ENCODE data around the gene TXLNG. TPM values are rescaled to one million over a fixed set of nuclear protein-coding genes. Genes with fewer than 3 reads are reported as not detected.

TXLNG gene
- total RNA-seq, 4 donors from 2014 or later, result 7.0 to 10.8 (median 8.9) TPM

- WGBS, 2 donors, result 3 to 33% methylated on average over 7 of the region's 7 CpGs
- no peak overlapping the region for H3K4me3 ChIP-seq (ENCODE audit: low read depth, poor library complexity, severe bottlenecking)
- TF ChIP-seq, protein P1, sequence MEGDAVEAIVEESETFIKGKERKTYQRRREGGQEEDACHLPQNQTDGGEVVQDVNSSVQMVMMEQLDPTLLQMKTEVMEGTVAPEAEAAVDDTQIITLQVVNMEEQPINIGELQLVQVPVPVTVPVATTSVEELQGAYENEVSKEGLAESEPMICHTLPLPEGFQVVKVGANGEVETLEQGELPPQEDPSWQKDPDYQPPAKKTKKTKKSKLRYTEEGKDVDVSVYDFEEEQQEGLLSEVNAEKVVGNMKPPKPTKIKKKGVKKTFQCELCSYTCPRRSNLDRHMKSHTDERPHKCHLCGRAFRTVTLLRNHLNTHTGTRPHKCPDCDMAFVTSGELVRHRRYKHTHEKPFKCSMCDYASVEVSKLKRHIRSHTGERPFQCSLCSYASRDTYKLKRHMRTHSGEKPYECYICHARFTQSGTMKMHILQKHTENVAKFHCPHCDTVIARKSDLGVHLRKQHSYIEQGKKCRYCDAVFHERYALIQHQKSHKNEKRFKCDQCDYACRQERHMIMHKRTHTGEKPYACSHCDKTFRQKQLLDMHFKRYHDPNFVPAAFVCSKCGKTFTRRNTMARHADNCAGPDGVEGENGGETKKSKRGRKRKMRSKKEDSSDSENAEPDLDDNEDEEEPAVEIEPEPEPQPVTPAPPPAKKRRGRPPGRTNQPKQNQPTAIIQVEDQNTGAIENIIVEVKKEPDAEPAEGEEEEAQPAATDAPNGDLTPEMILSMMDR (IDR thresholded peaks at IDR 0.05), result no peak
- no peak for TF ChIP-seq POLR2A (IDR thresholded peaks at IDR 0.05)
- no peak for DNase-seq (ENCODE audit: low spot score in 2 of 2)
- intact Hi-C loops (cut with DNase I; ENCODE audit: low total_unique reads), result no loop called here
Measured at GRCh38 chrX:16868920-16869319, 82.7 kb downstream of the TXLNG start.

GRCh38 chrX:16869393-16870094 is 83.3 kb downstream of the TXLNG start:
- no peak for TF ChIP-seq POLR2A (IDR thresholded peaks at IDR 0.05)
- TF ChIP-seq, protein P1 (IDR thresholded peaks at IDR 0.05), result no peak
- WGBS, 2 donors, result 0 to 10% methylated on average over 8 to 79 of the region's 92 CpGs
- H3K4me3 ChIP-seq (ENCODE audit: low read depth, poor library complexity, severe bottlenecking), result peak overlapping the region; percentile 53
- intact Hi-C loops (cut with DNase I; ENCODE audit: low total_unique reads), result no loop called here
- DNase-seq (ENCODE audit: low spot score in 2 of 2), result peak in 1 of 2 donors; percentile 13

GRCh38 chrX:16870095-16870861 is 84.0 kb downstream of the TXLNG start, which contains the start of gene RBBP7:
Gene RBBP7, minus strand, starts transcription at chrX:16870362. Its CDS starts 309 bp downstream, at chrX:16870053.
- DNase-seq (ENCODE audit: low spot score in 2 of 2), result peak; percentile 81 to 98
- WGBS, 2 donors, result 0 to 1% methylated on average over 10 to 72 of the region's 84 CpGs
- H3K4me3 ChIP-seq (ENCODE audit: low read depth, poor library complexity, severe bottlenecking), result peak within 1 kb of the TSS; percentile 53
- peak in 1 of 2 donors; percentile 43 for TF ChIP-seq POLR2A (IDR thresholded peaks at IDR 0.05)
- TF ChIP-seq, protein P1 (IDR thresholded peaks at IDR 0.05), result no peak
- intact Hi-C loops (cut with DNase I; ENCODE audit: low total_unique reads), result no loop called here

DNA sequence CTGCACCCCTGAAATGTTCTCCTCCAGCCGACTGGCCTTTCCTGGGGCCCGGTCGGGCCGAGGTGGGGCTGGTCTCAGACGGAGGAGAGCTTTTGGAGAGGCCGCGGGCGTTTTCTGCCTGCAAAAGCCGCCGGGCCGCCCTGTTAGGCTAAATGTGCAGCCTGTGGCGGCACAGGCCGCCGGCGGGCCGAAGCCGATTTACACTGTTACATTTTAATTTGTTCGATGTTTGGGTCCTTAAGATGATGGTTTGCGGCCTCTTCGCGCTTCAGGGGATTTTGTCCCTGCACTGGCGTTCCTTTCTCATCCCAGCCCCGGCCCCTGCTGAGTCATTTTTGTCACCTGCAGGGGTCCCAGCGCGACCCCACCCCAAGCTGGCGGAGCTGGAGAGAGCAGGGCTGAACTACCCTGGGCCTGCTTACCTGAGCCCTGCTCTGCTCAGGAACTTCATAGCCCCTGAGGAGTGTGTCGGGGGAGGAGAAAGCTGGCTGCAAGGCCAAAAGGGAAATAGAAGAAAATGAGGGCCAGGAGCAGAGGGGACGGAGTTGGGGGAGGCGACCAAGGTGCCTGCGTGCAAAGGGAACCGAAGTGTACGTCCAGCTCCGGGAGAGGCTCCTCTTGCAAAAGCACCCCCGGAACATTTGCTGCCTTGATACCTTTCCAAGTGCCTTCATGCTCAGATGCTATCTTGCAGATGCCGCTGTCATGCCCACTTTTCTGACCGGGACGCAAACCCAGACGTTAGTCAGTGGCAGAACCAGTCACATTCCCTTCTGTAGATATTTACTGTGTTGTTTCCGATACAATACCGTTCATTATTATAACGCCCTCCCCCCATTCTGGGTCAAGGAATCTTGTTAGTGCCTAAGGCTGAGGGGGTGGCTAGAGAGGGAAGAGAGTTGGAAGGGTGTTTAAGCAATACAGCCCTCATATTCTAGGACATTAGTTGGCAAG is 84.9 kb downstream of the TXLNG start:
- peak; percentile 13 to 89 for DNase-seq (ENCODE audit: low spot score in 2 of 2)
- whole genome bisulfite sequencing, 2 donors, result 4 to 22% methylated on average over 19 to 41 of the region's 41 CpGs
- intact Hi-C loops (cut with DNase I; ENCODE audit: low total_unique reads), result no loop called here

DNA sequence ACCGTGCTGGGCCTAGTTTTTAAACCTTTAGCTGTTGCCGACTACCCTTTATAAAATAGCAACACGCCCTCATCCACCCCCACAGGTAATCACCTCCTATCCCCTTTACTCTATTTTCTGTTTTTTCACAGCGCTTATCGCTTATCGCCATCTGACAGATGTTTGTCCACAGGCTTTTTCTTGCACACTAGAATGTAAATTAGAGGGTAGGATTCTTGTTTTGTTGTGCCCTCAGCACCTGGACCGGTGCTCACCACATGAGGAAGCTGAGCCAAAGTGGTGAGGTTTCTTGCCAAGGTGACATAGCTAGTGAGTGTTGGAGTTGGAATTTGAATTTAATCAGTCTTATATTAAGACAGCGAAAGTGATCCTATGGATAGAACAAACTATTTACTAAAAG is 86.8 kb downstream of the TXLNG start:
- intact Hi-C loops (cut with DNase I; ENCODE audit: low total_unique reads), result no loop called here
- H3K4me3 ChIP-seq (ENCODE audit: low read depth, poor library complexity, severe bottlenecking), result no peak overlapping the region
- WGBS, 2 donors, result 55% methylated on average over 8 of the region's 8 CpGs
- no peak for TF ChIP-seq POLR2A (IDR thresholded peaks at IDR 0.05)
- TF ChIP-seq, protein P1 (IDR thresholded peaks at IDR 0.05), result no peak
- DNase-seq (ENCODE audit: low spot score in 2 of 2), result no peak

More for the DNA sequence above, 84.9 kb downstream of the TXLNG start:
- TF ChIP-seq POLR2A (IDR thresholded peaks at IDR 0.05), result no peak
- TF ChIP-seq, protein P1 (IDR thresholded peaks at IDR 0.05), result no peak
- H3K4me3 ChIP-seq (ENCODE audit: low read depth, poor library complexity, severe bottlenecking), result peak overlapping the region; percentile 11

Measured in lower leg skin (tissue), 4 donors.